NOMO-1 treated with DMSO at 0.1 percent for 48 hours (cell line): ENCODE data around the gene PPP1R26.
"Not testable (repeated sequence)": the region's sequence is repeated elsewhere in the genome, so short reads cannot be mapped to it uniquely, and the experiment has no call there.

Experiments
- DNase-seq: peaks from one replicate; lab custom pipeline; 2025; ENCODE audit not compliant: unreplicated experiment; lab: John Stamatoyannopoulos, UW

Gene PPP1R26

GRCh38 chr9:135521608-135522095 is 42.1 kb downstream of the PPP1R26 start:
- DNase-seq: no peak

DNA sequence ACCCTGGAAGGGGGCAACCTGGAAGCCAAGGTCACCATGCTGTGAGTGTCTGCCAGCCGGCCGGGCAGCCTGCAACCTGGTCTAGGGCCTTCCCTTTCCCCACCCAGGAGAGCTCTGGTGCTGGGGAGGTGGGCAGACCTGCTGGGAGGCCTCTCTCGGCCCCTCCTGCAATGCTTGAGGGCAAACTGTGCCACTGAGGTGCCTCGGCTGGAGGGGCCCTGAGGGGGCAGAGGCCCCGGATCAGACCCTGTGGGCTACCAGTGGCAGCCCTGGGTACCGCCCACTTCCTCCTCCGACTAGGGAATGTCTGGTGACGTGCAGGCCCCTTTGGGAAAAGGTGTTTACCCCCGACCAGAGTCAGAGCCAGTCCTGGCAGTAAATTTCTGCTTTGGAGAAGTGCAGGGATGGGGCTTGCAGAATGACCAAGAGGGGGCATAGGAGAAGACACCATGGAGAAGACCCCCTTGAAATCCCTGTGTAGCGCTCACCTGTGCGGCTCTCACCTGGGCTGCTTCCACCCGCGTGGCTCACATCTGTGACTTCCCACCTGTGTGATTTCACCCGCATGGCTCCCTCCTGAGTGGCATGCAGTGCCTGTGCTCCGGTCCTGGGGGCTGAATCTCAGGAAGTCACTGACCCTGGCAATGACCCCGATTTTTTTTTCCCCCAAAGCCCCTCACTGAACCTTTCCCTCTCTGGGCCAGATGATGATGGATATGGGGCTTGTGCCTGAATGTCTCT is 42.7 kb downstream of the PPP1R26 start:
- no peak for DNase-seq

DNA sequence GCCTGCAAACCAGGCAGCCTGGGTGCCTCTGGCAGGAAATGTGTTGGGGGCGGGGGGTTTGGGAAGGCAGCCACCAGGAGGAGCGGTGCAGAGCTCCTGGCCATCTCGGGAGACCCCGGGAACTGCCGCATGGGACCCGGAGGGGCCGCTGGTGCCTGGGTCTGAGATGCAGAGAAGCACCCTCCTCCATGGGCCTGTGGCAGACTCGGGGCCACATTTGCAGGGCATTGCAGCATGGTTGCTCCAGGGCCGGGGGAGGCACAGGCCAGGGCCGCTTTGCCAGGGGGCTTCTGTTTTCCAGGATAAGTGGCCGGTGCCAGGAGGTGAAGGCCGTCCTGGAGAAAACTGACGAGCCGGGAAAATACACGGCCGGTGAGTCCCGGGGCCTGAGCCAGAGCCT is 43.3 kb downstream of the PPP1R26 start:
- no peak for DNase-seq

DNA sequence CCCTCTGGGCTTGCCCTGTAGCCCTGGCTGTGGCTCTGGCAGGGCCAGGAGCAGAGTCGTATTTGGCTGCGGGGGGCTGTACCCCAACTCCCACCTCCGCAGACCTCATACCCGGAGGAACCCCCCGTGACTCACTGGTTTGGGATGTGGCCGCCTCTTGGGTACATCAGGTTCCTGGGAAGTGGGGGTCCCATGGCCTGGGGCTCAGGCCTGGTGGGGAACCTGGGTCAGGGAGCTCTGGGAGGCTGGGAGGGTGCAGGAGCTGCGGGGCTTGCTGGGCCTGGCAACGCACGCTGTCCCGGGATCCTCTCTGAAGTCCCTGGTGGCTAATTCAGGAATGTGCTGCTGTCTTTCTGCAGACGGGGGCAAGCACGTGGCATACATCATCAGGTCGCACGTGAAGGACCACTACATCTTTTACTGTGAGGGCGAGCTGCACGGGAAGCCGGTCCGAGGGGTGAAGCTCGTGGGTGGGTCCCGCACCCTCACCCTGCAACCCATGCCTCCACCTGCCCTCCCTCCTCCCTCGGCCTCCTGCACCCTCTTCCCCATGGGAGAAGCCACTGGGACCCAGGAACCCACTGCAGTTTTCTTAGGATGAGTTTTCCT is 44.0 kb downstream of the PPP1R26 start:
- no peak for DNase-seq

GRCh38 chr9:135524130-135524861 is 44.7 kb downstream of the PPP1R26 start:
- DNase-seq: no peak

DNA sequence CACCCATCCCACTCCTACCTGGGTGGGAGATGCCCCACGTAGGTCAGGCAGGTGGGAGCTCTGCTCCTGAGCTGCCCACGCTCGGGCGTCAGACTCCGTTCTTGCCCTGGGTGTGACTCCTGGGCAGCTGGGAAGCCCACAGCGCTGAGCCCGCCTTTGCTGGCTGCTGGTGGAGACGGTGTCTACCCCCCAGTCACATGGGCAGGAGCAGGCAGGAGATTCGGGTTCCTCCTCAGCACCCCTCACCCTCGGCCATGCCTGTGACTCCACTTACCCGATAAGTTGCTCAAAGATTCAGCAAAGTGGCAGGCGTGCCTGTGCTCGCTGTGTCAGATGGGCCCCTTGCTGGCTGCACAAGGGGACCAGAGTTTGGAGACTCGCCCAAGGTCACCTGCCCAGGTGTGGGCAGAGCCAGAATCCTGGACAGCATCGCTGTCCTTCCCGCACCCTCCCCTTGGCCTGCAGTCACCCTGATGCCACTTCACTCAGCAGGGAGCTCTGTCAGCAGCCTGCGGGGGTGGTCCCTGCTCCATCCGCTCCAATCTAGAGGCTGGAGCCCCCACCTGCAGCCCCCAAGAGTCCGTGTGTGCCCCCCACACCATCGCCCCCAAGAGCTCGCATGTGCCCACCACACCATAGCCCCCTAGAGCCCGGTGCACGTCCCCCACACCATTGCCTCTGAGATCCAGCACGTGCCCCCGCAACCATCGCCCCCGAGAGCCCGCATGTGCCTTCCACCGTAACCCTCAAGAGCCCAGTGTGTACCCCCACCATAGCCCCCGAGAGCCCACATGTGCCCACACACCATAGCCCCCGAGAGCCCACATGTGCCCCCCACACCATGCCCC is 45.9 kb downstream of the PPP1R26 start:
- DNase-seq: no peak

DNA sequence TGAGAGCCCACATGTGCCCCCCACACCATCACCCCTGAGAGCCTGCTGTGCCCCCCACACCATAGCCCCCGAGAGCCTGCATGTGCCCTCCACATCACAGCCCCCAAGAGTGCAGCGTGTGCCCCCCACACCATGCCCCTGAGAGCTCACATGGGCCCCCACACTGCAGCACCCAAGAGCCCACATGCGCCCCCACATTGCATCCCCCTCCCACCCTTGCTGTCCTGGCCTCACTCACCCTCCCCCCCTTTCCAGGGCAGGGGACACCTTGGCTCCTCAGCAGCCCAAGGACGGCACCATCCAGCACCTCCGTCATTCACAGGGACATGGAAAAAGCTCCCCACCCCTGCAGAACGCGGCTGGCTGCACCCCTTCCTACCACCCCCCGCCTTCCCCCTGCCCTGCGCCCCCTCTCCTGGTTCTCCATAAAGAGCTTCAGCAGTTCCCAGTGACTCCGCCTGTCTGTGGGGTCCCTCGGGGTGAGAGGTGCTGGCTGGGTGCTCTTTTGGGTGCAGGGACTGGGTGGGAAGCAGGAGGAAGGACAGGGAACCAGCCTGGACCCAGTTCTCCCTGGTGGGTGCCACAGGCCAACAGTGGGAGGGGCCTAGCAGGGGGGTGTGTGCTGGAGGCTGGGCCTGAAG is 46.6 kb downstream of the PPP1R26 start:
- DNase-seq: no peak

- no peak for DNase-seq
Observed at GRCh38 chr9:135526730-135527571, 47.4 kb downstream of the PPP1R26 start.

DNA sequence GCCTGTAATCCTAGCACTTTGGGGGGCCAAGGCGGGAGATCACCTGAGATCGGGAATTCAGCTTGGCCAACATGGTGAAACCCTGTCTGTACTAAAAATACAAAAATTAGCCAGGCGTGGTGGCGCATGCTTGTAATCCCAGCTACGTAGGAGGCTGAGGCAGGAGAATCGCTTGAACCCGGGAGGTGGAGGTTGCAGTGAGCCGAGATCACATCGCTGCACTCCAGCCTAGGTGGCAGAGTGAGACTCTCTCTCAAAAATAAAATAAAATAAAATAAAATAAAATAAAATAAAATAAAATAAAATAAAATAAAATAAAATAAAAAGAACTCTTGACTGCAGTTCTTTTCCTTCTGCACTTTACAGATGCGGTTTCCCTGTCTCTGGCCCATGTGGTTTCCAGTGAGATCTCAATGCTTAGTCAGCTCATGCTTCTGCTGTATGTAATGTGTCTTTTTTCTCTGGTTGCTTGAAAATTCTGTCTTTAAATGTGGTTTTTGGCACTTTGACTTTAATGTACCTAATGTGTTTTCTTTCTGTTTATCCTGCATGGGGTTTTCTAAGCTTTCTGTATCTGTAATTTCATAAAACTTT is 49.4 kb downstream of the PPP1R26 start:
- not testable (repeated sequence) for DNase-seq

- DNase-seq: no peak
Observed at GRCh38 chr9:135530146-135530545, 50.6 kb downstream of the PPP1R26 start.

DNA sequence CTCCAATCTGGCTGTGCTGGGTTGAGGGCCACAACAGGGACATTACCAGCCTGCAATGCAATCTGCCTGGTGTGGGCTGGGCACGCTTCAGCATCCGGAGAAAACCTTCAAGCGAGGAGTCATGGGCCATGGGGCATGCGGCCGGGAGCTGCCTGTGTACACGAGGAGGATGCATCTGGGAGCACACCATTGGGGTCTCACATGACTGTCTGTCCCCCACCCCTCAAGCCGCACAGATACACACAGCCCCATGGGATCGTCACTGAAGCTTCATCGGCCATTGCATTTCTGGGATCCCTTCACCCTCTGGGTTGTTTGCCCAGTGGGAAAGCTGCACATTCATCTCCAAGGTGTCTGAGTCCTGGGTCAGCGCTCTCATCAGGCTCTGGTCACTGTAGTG is 51.5 kb downstream of the PPP1R26 start:
- DNase-seq: no peak

DNA sequence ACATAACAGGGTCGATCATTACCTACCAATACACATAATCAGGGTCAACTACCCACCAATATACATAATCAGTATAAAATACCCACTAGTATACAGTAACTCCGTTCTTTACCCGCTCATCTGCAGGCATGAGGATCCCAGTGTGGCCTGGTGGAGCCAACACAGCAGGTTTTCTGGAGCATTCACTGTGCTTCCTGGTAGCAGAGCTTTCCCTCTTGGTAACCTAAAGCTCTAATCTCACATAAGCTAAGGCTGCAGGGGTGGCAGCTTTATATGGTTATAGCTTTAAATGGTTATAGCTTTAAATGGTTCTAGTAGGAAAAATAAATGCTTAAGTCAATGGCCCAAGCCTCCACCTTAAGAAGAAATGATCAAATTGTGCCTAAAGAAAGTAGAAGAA is 53.5 kb downstream of the PPP1R26 start:
- no peak for DNase-seq

GRCh38 chr9:135533674-135534073 is 54.1 kb downstream of the PPP1R26 start:
- no peak for DNase-seq

- not testable (repeated sequence) for DNase-seq
Observed at GRCh38 chr9:135534192-135534711, 54.7 kb downstream of the PPP1R26 start.

- DNase-seq: not testable (repeated sequence)
Observed at GRCh38 chr9:135534826-135535225, 55.2 kb downstream of the PPP1R26 start.

DNA sequence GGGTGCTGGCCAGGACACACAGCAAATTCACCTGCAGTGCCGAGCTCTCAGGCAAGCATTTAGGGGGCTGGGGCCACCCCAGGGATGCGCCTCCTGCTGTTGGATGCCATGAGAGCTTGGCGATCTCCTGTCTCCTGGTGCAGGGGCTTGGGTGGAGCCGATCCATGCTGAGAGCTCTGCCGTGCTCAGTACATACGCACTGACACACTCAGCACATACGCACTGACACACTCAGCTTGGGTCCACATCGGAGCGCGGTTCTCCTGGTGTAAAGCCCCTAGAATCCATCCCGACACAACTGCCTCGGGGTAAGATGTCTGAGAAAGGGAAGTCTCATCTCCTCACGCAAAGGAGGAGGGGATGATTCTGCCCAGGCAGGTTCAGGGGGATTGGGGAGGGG is 56.0 kb downstream of the PPP1R26 start:
- not testable (repeated sequence) for DNase-seq

DNA sequence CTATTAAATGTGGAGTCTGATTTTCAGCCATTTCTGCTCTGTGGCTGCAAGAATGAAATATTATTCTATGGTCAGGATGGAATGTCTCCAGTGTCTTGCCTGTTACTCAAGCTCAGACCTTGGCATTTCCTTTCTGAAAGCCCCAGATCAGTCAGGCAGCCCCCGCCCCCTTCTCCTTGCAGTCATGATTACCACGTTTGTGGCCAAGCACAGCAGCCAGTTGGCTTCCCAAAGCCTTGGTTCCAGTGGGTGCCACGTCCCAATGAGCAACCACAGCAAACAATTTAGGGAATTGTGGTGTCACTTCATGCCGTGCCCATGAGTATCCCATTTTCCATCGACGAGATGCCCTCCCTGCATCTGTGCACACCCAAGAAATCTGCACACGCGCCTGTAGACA is 56.6 kb downstream of the PPP1R26 start:
- DNase-seq: no peak
